DMS 273 treated with DMSO at 0.1 percent for 48 hours (cell line): ENCODE data around the gene L1CAM.
A peak's percentile ranks its signal among the peaks of the same experiment; 100 is the strongest.

Source experiments
- DNase-seq: peaks from one replicate; lab custom pipeline; 2025; lab: John Stamatoyannopoulos, UW

Gene L1CAM

GRCh38 chrX:153864561-153865320 lies 21.2 kb downstream of the L1CAM start:
- no peak for DNase-seq

GRCh38 chrX:153864101-153864500 lies 21.9 kb downstream of the L1CAM start:
- DNase-seq = no peak

- no peak for DNase-seq
These were observed 22.6 kb downstream of the L1CAM start for GRCh38 chrX:153863251-153863991.

GRCh38 chrX:153862369-153863250 lies 23.4 kb downstream of the L1CAM start:
- DNase-seq = no peak

- peak; percentile 82 for DNase-seq
These were observed 24.2 kb downstream of the L1CAM start for GRCh38 chrX:153861733-153862310.

- DNase-seq = no peak
These were observed 24.8 kb downstream of the L1CAM start for GRCh38 chrX:153861151-153861550.

GRCh38 chrX:153857348-153857903 lies 28.5 kb downstream of the L1CAM start:
- DNase-seq = no peak

GRCh38 chrX:153854702-153855101 lies 31.3 kb downstream of the L1CAM start:
- DNase-seq = no peak

- DNase-seq = no peak
These were observed 32.1 kb downstream of the L1CAM start for GRCh38 chrX:153853902-153854267.

- no peak for DNase-seq
These were observed 32.6 kb downstream of the L1CAM start for GRCh38 chrX:153853180-153853901.

GRCh38 chrX:153851981-153852380 lies 34.0 kb downstream of the L1CAM start:
- DNase-seq = no peak

- DNase-seq = no peak
These were observed 37.6 kb downstream of the L1CAM start for GRCh38 chrX:153848325-153848724.

GRCh38 chrX:153845842-153846241 lies 40.1 kb downstream of the L1CAM start:
- DNase-seq = no peak

GRCh38 chrX:153845195-153845594 lies 40.8 kb downstream of the L1CAM start:
- DNase-seq = no peak

GRCh38 chrX:153844509-153845082 lies 41.4 kb downstream of the L1CAM start:
- no peak for DNase-seq

- no peak for DNase-seq
These were observed 49.1 kb downstream of the L1CAM start for GRCh38 chrX:153836921-153837320.

GRCh38 chrX:153832728-153833127 lies 53.2 kb downstream of the L1CAM start:
- no peak for DNase-seq

GRCh38 chrX:153831429-153832150 lies 54.4 kb downstream of the L1CAM start:
- DNase-seq = no peak

- no peak for DNase-seq
These were observed 55.1 kb downstream of the L1CAM start for GRCh38 chrX:153830640-153831428.
